HCT116 (cell line): ENCODE data around the gene LSMEM2. TPM values are rescaled to one million over a fixed set of nuclear protein-coding genes. Genes with fewer than 3 reads are reported as not detected.

Experiments used
- ATAC-seq: fragments of 200-7000 bp; cut with Tn5 transposase; 2 replicates; pipeline ENCODE4 v1.9.1; 2020; ENCODE audit warnings: mild to moderate bottlenecking, moderate library complexity
- BruUV-seq: library from RNA; stranded (reverse); fragments of 400-500 nt; replicated peaks from 2 replicates; lab custom pipeline; 2021; lab: Mats Ljungman, UMichigan
- CTCF ChIA-PET: fragments of 300-600 bp; sonication (Branson Sonifier 250); formaldehyde crosslinking; loops from one replicate; lab custom pipeline; 2021; ENCODE audit warnings: antibody characterized with exemption; lab: Charles Lee
- POLR2A ChIA-PET: fragments of 300-600, 350-600 bp; sonication (Branson Sonifier 250); formaldehyde crosslinking; loops from one replicate; lab custom pipeline; 2021; ENCODE audit warnings: antibody characterized with exemption; lab: Charles Lee
- RAD21 ChIA-PET, 2 experiments: fragments of 300-600 bp; sonication (Branson Sonifier 250); formaldehyde crosslinking; loops; one replicate each; lab custom pipeline; 2023; ENCODE audit warnings: low total read pairs in 2 of 2; ENCODE audit not compliant: uncharacterized antibody in 2 of 2, unreplicated experiment in 2 of 2, low non-redundant PET in 1 of 2; lab: Charles Lee
- DNase-seq: peaks from one replicate; pipeline ENCODE4 v3.0.0-alpha.2; 2010; ENCODE audit warnings: low read depth, low spot score
- H2AFZ ChIP-seq: fragments of 200-600 bp; shearing (Covaris generic), sonication (generic); 2 replicates; pipeline ENCODE4 v1.6.1; 2017; ENCODE audit warnings: low read depth, mixed run types, mixed read lengths, antibody characterized with exemption, low read length; ENCODE audit not compliant: poor library complexity, severe bottlenecking
- H3K27ac ChIP-seq: 2 replicates; pipeline ENCODE4 v1.5.1; 2012; ENCODE audit warnings: low read depth, low read length
- H3K27me3 ChIP-seq: fragments of 200-600 bp; sonication (generic); 2 replicates; pipeline ENCODE4 v1.6.1; 2016; ENCODE audit warnings: mixed run types, low read length, mixed read lengths; ENCODE audit not compliant: insufficient read depth
- H3K36me3 ChIP-seq, 2 experiments: fragments of 200-500 bp in 1 of 2; fragments of 200-600 bp in 1 of 2; sonication (Bioruptor generic) in 1 of 2; sonication (generic) in 1 of 2; 2 replicates each; pipeline versions ENCODE4 v1.5.1 to v1.6.1; 2014 to 2016; ENCODE audit warnings: low read length in 2 of 2, inconsistent platforms in 1 of 2, mixed read lengths in 1 of 2, mixed run types in 1 of 2; ENCODE audit not compliant: insufficient read depth in 2 of 2, control insufficient read depth in 1 of 2
- H3K4me1 ChIP-seq, 2 experiments: fragments of 200-600 bp in 1 of 2; sonication (generic) in 1 of 2; 2 replicates each; pipeline versions ENCODE4 v1.5.1 to v1.6.1; 2012 to 2017; ENCODE audit warnings: low read length in 2 of 2, inconsistent platforms in 1 of 2, mild to moderate bottlenecking in 1 of 2, mixed read lengths in 1 of 2, mixed run types in 1 of 2, moderate library complexity in 1 of 2; ENCODE audit not compliant: insufficient read depth in 2 of 2, control insufficient read depth in 1 of 2
- H3K4me2 ChIP-seq: fragments of 200-600 bp; sonication (generic); 2 replicates; pipeline ENCODE4 v1.6.1; 2017; ENCODE audit warnings: mixed run types, low read length, mixed read lengths
- H3K4me3 ChIP-seq, 2 experiments: fragments of 200-600 bp in 1 of 2; sonication (generic) in 1 of 2; replicated peaks in 1 of 2; 2 replicates each; pipeline ENCODE4 v1.5.1; 2011 to 2016; ENCODE audit warnings: low read length in 2 of 2, control low read depth in 1 of 2, low read depth in 1 of 2, mild to moderate bottlenecking in 1 of 2, mixed read lengths in 1 of 2, mixed run types in 1 of 2
- H3K79me2 ChIP-seq: fragments of 200-600 bp; sonication (generic); 2 replicates; pipeline ENCODE4 v1.6.1; 2017; ENCODE audit warnings: mild to moderate bottlenecking, mixed run types, low read length, moderate library complexity, mixed read lengths; ENCODE audit not compliant: insufficient read depth
- H3K9ac ChIP-seq: fragments of 200-600 bp; sonication (generic); 2 replicates; pipeline ENCODE4 v1.6.1; 2016; ENCODE audit warnings: low read length, mixed read lengths
- H3K9me2 ChIP-seq: fragments of 200-600 bp; sonication (generic), shearing (Covaris generic); 2 replicates; pipeline ENCODE4 v1.6.1; 2017; ENCODE audit warnings: mixed run types, mild to moderate bottlenecking, moderate library complexity; ENCODE audit not compliant: insufficient read depth
- H3K9me3 ChIP-seq, 2 experiments: fragments of 200-500 bp in 1 of 2; fragments of 200-600 bp in 1 of 2; sonication (Bioruptor generic) in 1 of 2; sonication (generic) in 1 of 2; 2 replicates each; pipeline ENCODE4 v1.6.1; 2014 to 2017; ENCODE audit warnings: low read length in 2 of 2, mixed read lengths in 2 of 2, inconsistent platforms in 1 of 2, low read depth in 1 of 2, mild to moderate bottlenecking in 1 of 2, mixed run types in 1 of 2, moderate library complexity in 1 of 2; ENCODE audit not compliant: control insufficient read depth in 1 of 2, insufficient read depth in 1 of 2
- H4K20me1 ChIP-seq: fragments of 200-600 bp; sonication (generic), shearing (Covaris generic); 2 replicates; pipeline ENCODE4 v1.6.1; 2017; ENCODE audit warnings: mixed run types, mild to moderate bottlenecking, moderate library complexity; ENCODE audit not compliant: insufficient read depth
- CBX3 ChIP-seq: IDR thresholded peaks from 2 replicates; pipeline ENCODE4 v1.6.1; 2012; ENCODE audit warnings: low read depth
- CEBPB ChIP-seq: IDR thresholded peaks from 2 replicates; pipeline ENCODE4 v1.6.1; 2012; ENCODE audit warnings: low read depth
- EGR1 ChIP-seq: IDR thresholded peaks from 2 replicates; pipeline ENCODE4 v1.6.1; 2012; ENCODE audit warnings: low read depth
- EZH2 ChIP-seq: fragments of 200-600 bp; sonication (generic); IDR thresholded peaks from 2 replicates; pipeline ENCODE4 v1.6.1; 2017; ENCODE audit warnings: antibody characterized with exemption, mixed run types
- EZH2phosphoT487 ChIP-seq: fragments of 200-600 bp; IDR thresholded peaks from 2 replicates; pipeline ENCODE4 v1.6.1; 2018; ENCODE audit warnings: antibody characterized with exemption, borderline replicate concordance
- FOSL1 ChIP-seq: IDR thresholded peaks from 2 replicates; pipeline ENCODE4 v1.6.1; 2012; ENCODE audit warnings: low read depth
- POLR2A ChIP-seq: IDR thresholded peaks from 2 replicates; pipeline ENCODE4 v1.7.0; 2011; ENCODE audit warnings: borderline replicate concordance; ENCODE audit not compliant: insufficient read depth, insufficient read length; ENCODE audit errors: extremely low read depth
- POLR2AphosphoS5 ChIP-seq: IDR thresholded peaks from 2 replicates; pipeline ENCODE4 v1.6.1; 2011; ENCODE audit warnings: mild to moderate bottlenecking, low read depth, low read length, moderate library complexity
- SRF ChIP-seq: IDR thresholded peaks from 2 replicates; pipeline ENCODE4 v1.6.1; 2012; ENCODE audit warnings: low read depth
- ZNF274 ChIP-seq: fragments of 200-500 bp; sonication (Bioruptor generic); IDR thresholded peaks from 2 replicates; pipeline ENCODE4 v1.6.1; 2014; ENCODE audit warnings: mild to moderate bottlenecking, low read depth, low read length, inconsistent platforms
- intact Hi-C: fragments of 100-400 bp; cut with micrococcal nuclease; formaldehyde crosslinking; loops from 2 replicates; pipeline ENCODE4 v1.10.0; 2022
- total RNA-seq: library from RNA; stranded (reverse); gene quantifications from one replicate; pipeline ENCODE4 v1.2.1, GENCODE V29; 2021; ENCODE audit not compliant: unreplicated experiment
- TF ChIP-seq, protein P1 (sequence below): IDR thresholded peaks from 2 replicates; pipeline ENCODE4 v1.6.1; 2011; ENCODE audit warnings: mild to moderate bottlenecking, low read length, moderate library complexity; ENCODE audit not compliant: insufficient replicate concordance; ENCODE audit errors: extremely low read depth

The LSMEM2 gene
- total RNA-seq, 1 experiment from 2014 or later = not detected

DNA sequence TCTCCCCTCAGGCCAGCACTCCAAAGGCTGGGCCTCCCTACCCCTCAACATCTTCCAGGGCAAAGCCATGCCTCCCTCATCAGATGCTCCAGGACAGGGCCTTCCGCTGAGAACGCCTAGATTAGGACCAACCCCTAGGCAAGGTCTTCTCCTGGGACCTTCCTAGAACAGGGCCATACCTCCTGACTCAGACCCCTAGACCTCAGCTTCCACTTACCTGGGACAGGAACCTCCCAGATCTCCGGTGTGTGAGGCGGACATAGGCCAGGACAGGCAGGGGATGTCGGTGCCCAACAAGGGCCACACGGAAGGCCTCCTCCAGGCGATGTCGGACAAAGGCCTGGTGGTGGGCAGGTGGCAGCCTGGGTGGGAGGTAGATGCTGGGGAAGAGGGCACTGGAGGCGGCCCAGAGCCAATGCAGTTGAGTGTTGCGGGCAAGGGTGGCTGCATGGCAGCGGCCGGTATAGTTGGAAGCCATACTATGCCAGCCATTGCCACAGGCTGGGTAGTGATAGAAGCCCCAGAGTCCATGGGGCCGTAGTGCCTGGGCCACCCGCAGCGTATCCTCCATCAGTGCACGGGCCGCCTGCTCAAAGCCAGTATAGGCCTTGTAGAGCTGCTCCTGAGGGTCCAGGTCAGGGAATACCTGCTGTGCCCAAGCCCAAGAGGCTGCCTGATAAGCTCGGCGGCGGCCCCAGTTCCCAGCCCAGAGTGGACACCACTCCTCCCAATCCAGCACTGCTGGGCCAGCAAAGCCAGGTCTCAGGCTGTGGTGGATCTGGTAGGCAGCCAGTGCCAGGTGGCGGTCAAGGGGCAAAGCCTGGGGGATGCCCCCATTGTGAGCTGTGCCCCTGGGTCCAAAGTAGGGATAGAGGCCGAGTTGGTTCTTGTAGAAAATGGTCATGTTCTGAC is 15.9 kb downstream of the LSMEM2 start:
- Histone ChIP-seq H3K9ac (no peak overlapping the region), H3K4me2 (no peak overlapping the region), H3K9me3 (no peaks in the 10 kb centered on the region)
- TF ChIP-seq ZNF274 = no peak
- TF ChIP-seq EGR1 = no peak
- TF ChIP-seq, protein P1, sequence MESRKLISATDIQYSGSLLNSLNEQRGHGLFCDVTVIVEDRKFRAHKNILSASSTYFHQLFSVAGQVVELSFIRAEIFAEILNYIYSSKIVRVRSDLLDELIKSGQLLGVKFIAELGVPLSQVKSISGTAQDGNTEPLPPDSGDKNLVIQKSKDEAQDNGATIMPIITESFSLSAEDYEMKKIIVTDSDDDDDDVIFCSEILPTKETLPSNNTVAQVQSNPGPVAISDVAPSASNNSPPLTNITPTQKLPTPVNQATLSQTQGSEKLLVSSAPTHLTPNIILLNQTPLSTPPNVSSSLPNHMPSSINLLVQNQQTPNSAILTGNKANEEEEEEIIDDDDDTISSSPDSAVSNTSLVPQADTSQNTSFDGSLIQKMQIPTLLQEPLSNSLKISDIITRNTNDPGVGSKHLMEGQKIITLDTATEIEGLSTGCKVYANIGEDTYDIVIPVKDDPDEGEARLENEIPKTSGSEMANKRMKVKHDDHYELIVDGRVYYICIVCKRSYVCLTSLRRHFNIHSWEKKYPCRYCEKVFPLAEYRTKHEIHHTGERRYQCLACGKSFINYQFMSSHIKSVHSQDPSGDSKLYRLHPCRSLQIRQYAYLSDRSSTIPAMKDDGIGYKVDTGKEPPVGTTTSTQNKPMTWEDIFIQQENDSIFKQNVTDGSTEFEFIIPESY = no peak
- no peak for TF ChIP-seq POLR2AphosphoS5
- no peak for TF ChIP-seq FOSL1
- TF ChIP-seq EZH2phosphoT487 = no peak
- TF ChIP-seq CEBPB = no peak
- TF ChIP-seq SRF = no peak
- TF ChIP-seq EZH2 = no peak
- no peak for TF ChIP-seq POLR2A
- TF ChIP-seq CBX3 = no peak
- TF ChIP-seq, all 23 proteins: peak for 0
- Histone ChIP-seq H3K4me1 (peaks cover 11 to 31% of the 10 kb centered on the region in 2 experiments), H2AFZ (no peak overlapping the region), H3K9me2 (no peaks in the 10 kb centered on the region), H3K4me3 (no peak overlapping the region), H4K20me1 (no peaks in the 10 kb centered on the region), H3K36me3 (peaks cover 3 to 11% of the 10 kb centered on the region in 2 experiments; a peak in 2 of 4 replicates), H3K27me3 (no peaks in the 10 kb centered on the region), H3K27ac (no peak overlapping the region), H3K79me2 (peaks cover 27% of the 10 kb centered on the region)
- no TSS peak for BruUV-seq
- ChIA-PET POLR2A (interaction anchor here (1.3 kb wide), 1 partner anchor 17 kb away, joined by 4 read pairs; the partner anchor contains the start of gene LSMEM2), RAD21 (no interaction called here), CTCF (no interaction called here)
- intact Hi-C loops = no loop called here
- DNase-seq (no peak), ATAC-seq (no peak)
